ENCODE data around the gene PRKN.

DNA sequence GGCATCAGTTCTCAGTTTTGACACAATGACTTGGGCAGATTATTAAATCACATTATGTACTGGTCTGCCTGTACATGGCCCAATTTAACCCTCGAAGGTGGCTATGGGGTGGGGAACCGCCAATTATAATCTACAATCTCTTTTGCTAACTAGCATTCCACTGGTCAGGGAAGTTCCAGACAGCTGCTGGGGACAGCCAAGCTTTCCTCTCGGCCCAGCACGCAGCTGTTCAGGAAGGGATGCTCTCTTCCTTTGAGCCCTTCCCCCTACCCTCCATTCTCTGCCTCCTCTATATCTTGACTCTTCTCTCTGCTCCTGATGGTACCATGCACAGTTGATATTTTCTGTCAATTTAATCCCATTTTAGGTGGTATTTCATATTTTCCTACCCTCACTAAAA is 1220.2 kb downstream of the PRKN start:
- TF ChIP-seq, protein P1, sequence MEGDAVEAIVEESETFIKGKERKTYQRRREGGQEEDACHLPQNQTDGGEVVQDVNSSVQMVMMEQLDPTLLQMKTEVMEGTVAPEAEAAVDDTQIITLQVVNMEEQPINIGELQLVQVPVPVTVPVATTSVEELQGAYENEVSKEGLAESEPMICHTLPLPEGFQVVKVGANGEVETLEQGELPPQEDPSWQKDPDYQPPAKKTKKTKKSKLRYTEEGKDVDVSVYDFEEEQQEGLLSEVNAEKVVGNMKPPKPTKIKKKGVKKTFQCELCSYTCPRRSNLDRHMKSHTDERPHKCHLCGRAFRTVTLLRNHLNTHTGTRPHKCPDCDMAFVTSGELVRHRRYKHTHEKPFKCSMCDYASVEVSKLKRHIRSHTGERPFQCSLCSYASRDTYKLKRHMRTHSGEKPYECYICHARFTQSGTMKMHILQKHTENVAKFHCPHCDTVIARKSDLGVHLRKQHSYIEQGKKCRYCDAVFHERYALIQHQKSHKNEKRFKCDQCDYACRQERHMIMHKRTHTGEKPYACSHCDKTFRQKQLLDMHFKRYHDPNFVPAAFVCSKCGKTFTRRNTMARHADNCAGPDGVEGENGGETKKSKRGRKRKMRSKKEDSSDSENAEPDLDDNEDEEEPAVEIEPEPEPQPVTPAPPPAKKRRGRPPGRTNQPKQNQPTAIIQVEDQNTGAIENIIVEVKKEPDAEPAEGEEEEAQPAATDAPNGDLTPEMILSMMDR (IDR thresholded peaks at IDR 0.05; ENCODE audit: low read depth, low read length) = no peak
- TF ChIP-seq EZH2phosphoT487 (IDR thresholded peaks at IDR 0.05; ENCODE audit: low read depth) = no peak

All from OCI-LY3 (cell line).